ENCODE data around the gene ZC3HAV1.
"Not testable (repeated sequence)": the region's sequence is repeated elsewhere in the genome, so short reads cannot be mapped to it uniquely, and the experiment has no call there.

The ZC3HAV1 gene

DNA sequence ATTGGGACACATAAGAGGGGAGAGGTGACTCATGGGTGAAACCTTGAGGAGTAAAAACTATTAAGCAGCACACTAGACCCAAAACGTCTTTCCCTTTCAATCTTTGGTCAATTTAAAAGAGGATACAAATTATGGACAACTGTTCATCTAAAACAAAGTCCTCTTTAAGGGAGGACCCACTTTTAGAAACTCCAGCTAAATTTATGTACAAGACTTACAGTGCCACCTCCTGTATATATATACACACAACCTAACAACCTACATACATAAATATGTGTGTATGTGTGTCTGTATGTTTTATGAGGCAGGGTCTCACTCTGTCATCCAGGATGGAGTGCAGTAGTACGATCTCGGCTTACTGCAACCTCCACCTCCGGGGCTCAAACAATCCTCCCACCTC lies 18.1 kb upstream of the ZC3HAV1 start:
- H3K79me1 ChIP-seq (ENCODE audit: low read length) = no peaks in the 10 kb centered on the region
- H3K4me1 ChIP-seq (ENCODE audit: control insufficient read depth in 1 of 2, insufficient read depth in 2 of 2, low read length in 2 of 2) = no peaks in the 10 kb centered on the region
- no peak overlapping the region for H3K9ac ChIP-seq (ENCODE audit: low read length)
- H4K8ac ChIP-seq (ENCODE audit: low read depth, low read length) = no peak overlapping the region
- no peak overlapping the region for H3K18ac ChIP-seq (ENCODE audit: low read length)
- no peak overlapping the region for H3K4ac ChIP-seq (ENCODE audit: low read depth, low read length)
- no peak overlapping the region for H3K27ac ChIP-seq (ENCODE audit: low read depth, low read length)
- H3K27me3 ChIP-seq (ENCODE audit: insufficient read depth, low read length) = no peaks in the 10 kb centered on the region
- H3K14ac ChIP-seq (ENCODE audit: low read length) = no peak overlapping the region
- H2BK12ac ChIP-seq (ENCODE audit: low read length) = no peak overlapping the region
- no peak overlapping the region for H3K4me2 ChIP-seq (ENCODE audit: low read length)
- no peak overlapping the region for H2BK5ac ChIP-seq (ENCODE audit: low read depth, low read length, poor library complexity)
- no peaks in the 10 kb centered on the region for H3K9me3 ChIP-seq (ENCODE audit: insufficient read depth, low read depth, low read length)
- no peak overlapping the region for H3K4me3 ChIP-seq (ENCODE audit: low read depth, low read length)
- H3K36me3 ChIP-seq (ENCODE audit: control insufficient read depth in 1 of 2, insufficient read depth in 2 of 2, low read length in 2 of 2) = no peaks in the 10 kb centered on the region
- H2BK120ac ChIP-seq (ENCODE audit: insufficient read depth, low read length, poor library complexity) = no peak overlapping the region
- no peak for DNase-seq
- H3K79me2 ChIP-seq (ENCODE audit: control insufficient read depth, insufficient read depth, low read length, poor library complexity) = no peaks in the 10 kb centered on the region
- no peak overlapping the region for H2AFZ ChIP-seq (ENCODE audit: insufficient read depth, low read length, poor library complexity)
- no peak overlapping the region for H4K12ac ChIP-seq (ENCODE audit: low read depth, low read length)
- WGBS (ENCODE audit: extremely low coverage, insufficient coverage, insufficient read length) = no CpG with 5 or more reads among the region's 4 CpGs
- no peak overlapping the region for H2AK5ac ChIP-seq (ENCODE audit: low read length)
- H3K23ac ChIP-seq (ENCODE audit: low read length) = no peak overlapping the region
- no peak overlapping the region for H4K91ac ChIP-seq (ENCODE audit: low read depth, low read length)

DNA sequence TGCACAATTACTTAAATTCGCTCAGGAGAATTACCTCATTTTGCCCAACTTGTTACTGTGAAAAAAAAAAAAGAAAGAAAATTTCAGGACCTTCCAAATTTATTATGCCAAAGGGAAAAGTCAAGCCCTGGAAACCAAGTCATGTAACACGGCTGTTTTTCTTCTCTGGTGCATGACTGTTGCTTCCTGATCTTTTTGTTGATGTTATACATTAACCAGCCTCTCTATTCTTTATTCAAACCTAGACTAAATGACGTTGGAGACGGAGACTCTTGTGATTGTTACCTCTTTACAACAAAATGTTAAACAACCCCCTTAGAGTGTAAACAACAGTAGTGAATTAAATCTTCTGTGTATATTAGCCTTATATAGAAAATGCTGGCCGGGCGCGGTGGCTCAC lies 16.1 kb upstream of the ZC3HAV1 start:
- no peaks in the 10 kb centered on the region for H3K79me1 ChIP-seq (ENCODE audit: low read length)

DNA sequence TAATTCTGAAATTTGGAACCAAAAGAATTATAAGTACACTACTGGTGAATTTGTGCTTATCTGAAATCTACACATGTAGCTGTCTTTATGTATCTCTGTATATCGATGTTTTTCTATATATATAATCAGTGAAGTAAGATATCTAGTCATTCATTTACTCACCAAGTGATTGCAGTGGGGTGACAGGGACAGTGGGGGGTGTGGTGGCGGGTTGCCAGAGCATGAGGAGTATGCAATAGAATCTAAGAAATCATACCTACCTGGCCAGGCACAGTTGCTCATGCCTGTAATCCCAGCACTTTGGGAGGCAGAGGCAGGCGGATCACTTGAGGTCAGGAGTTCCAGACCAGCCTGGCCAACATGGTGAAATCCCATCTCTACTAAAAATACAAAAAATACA lies 15.5 kb upstream of the ZC3HAV1 start:
- not testable (repeated sequence) for H3K4me3 ChIP-seq (ENCODE audit: low read depth, low read length); DNase-seq; H4K8ac ChIP-seq (ENCODE audit: low read depth, low read length); H3K36me3 ChIP-seq (ENCODE audit: control insufficient read depth in 1 of 2, insufficient read depth in 2 of 2, low read length in 2 of 2); H3K79me1 ChIP-seq (ENCODE audit: low read length); H4K12ac ChIP-seq (ENCODE audit: low read depth, low read length); H2BK12ac ChIP-seq (ENCODE audit: low read length); H2AFZ ChIP-seq (ENCODE audit: insufficient read depth, low read length, poor library complexity); H3K9ac ChIP-seq (ENCODE audit: low read length); H3K9me3 ChIP-seq (ENCODE audit: insufficient read depth, low read depth, low read length); H3K23ac ChIP-seq (ENCODE audit: low read length); H3K18ac ChIP-seq (ENCODE audit: low read length); H2AK5ac ChIP-seq (ENCODE audit: low read length); H2BK120ac ChIP-seq (ENCODE audit: insufficient read depth, low read length, poor library complexity); H3K4ac ChIP-seq (ENCODE audit: low read depth, low read length); H3K4me1 ChIP-seq (ENCODE audit: control insufficient read depth in 1 of 2, insufficient read depth in 2 of 2, low read length in 2 of 2); H3K27ac ChIP-seq (ENCODE audit: low read depth, low read length); H3K14ac ChIP-seq (ENCODE audit: low read length); H3K4me2 ChIP-seq (ENCODE audit: low read length); H2BK5ac ChIP-seq (ENCODE audit: low read depth, low read length, poor library complexity); H3K27me3 ChIP-seq (ENCODE audit: insufficient read depth, low read length); H4K91ac ChIP-seq (ENCODE audit: low read depth, low read length); H3K79me2 ChIP-seq (ENCODE audit: control insufficient read depth, insufficient read depth, low read length, poor library complexity)
- WGBS (ENCODE audit: extremely low coverage, insufficient coverage, insufficient read length) = no CpG with 5 or more reads among the region's 3 CpGs

More for the DNA sequence above, 16.1 kb upstream of the ZC3HAV1 start:
- Histone ChIP-seq H2BK120ac (ENCODE audit: insufficient read depth, low read length, poor library complexity) (no peak overlapping the region), H3K4ac (ENCODE audit: low read depth, low read length) (no peak overlapping the region), H3K36me3 (ENCODE audit: control insufficient read depth in 1 of 2, insufficient read depth in 2 of 2, low read length in 2 of 2) (no peaks in the 10 kb centered on the region), H4K8ac (ENCODE audit: low read depth, low read length) (no peak overlapping the region), H3K27me3 (ENCODE audit: insufficient read depth, low read length) (no peaks in the 10 kb centered on the region), H3K14ac (ENCODE audit: low read length) (no peak overlapping the region), H3K18ac (ENCODE audit: low read length) (no peak overlapping the region), H2AFZ (ENCODE audit: insufficient read depth, low read length, poor library complexity) (no peak overlapping the region), H2BK12ac (ENCODE audit: low read length) (no peak overlapping the region), H3K79me2 (ENCODE audit: control insufficient read depth, insufficient read depth, low read length, poor library complexity) (no peaks in the 10 kb centered on the region), H3K4me3 (ENCODE audit: low read depth, low read length) (no peak overlapping the region), H3K4me1 (ENCODE audit: control insufficient read depth in 1 of 2, insufficient read depth in 2 of 2, low read length in 2 of 2) (no peaks in the 10 kb centered on the region), H4K91ac (ENCODE audit: low read depth, low read length) (no peak overlapping the region), H3K4me2 (ENCODE audit: low read length) (no peak overlapping the region), H3K23ac (ENCODE audit: low read length) (no peak overlapping the region), H4K12ac (ENCODE audit: low read depth, low read length) (no peak overlapping the region), H3K9me3 (ENCODE audit: insufficient read depth, low read depth, low read length) (no peaks in the 10 kb centered on the region), H3K27ac (ENCODE audit: low read depth, low read length) (no peak overlapping the region), H3K9ac (ENCODE audit: low read length) (no peak overlapping the region), H2AK5ac (ENCODE audit: low read length) (no peak overlapping the region), H2BK5ac (ENCODE audit: low read depth, low read length, poor library complexity) (no peak overlapping the region)
- no CpG with 5 or more reads among the region's 7 CpGs for WGBS (ENCODE audit: extremely low coverage, insufficient coverage, insufficient read length)
- no peak for DNase-seq

DNA sequence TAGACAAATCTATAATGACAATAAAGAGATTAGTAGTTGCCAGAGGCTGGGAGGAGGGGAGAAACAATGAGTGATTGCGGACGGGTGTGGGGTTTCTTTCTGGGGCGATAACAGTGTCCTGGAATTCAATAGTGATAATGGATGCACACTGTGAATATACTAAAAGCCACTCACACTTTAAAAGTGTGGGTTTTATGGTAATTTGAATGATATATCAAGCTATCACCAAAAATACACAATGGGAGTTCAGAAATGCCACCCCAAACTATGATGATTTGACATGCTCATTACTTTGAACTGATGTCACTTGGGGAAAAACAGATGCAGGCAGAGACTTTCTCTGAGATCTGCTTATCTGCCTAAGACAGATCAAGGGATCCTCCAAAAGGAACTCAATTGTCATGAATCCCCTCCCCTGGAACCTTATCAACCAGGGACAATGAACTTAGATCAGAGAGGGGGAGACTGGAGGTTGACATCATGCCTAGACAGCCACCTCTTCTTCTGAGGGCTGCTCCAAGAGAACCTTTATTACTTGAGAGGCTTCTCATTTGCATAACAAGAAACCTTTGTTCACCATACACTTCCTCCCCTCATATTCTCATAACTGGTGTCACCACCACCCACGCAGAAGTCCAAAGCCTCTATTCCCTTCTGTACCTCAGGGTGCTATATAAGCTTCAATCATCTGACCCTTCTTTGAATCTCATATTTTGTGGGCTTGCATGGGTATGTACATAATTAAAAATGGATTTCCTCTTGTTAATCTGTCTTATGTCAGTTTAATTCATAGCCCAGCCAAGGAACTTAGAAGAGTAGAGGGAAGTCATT lies 14.8 kb upstream of the ZC3HAV1 start:
- Histone ChIP-seq H2AFZ (ENCODE audit: insufficient read depth, low read length, poor library complexity) (no peak overlapping the region), H2BK5ac (ENCODE audit: low read depth, low read length, poor library complexity) (no peak overlapping the region), H3K79me2 (ENCODE audit: control insufficient read depth, insufficient read depth, low read length, poor library complexity) (no peaks in the 10 kb centered on the region), H3K9ac (ENCODE audit: low read length) (no peak overlapping the region), H3K4me2 (ENCODE audit: low read length) (no peak overlapping the region), H2BK120ac (ENCODE audit: insufficient read depth, low read length, poor library complexity) (no peak overlapping the region), H4K12ac (ENCODE audit: low read depth, low read length) (no peak overlapping the region), H2AK5ac (ENCODE audit: low read length) (no peak overlapping the region), H3K36me3 (ENCODE audit: control insufficient read depth in 1 of 2, insufficient read depth in 2 of 2, low read length in 2 of 2) (no peaks in the 10 kb centered on the region), H3K27me3 (ENCODE audit: insufficient read depth, low read length) (no peaks in the 10 kb centered on the region), H2BK12ac (ENCODE audit: low read length) (no peak overlapping the region), H3K4ac (ENCODE audit: low read depth, low read length) (no peak overlapping the region), H3K79me1 (ENCODE audit: low read length) (no peaks in the 10 kb centered on the region), H3K9me3 (ENCODE audit: insufficient read depth, low read depth, low read length) (no peaks in the 10 kb centered on the region), H3K18ac (ENCODE audit: low read length) (no peak overlapping the region), H3K4me1 (ENCODE audit: control insufficient read depth in 1 of 2, insufficient read depth in 2 of 2, low read length in 2 of 2) (no peaks in the 10 kb centered on the region), H3K4me3 (ENCODE audit: low read depth, low read length) (no peak overlapping the region), H4K91ac (ENCODE audit: low read depth, low read length) (no peak overlapping the region), H4K8ac (ENCODE audit: low read depth, low read length) (no peak overlapping the region), H3K23ac (ENCODE audit: low read length) (no peak overlapping the region), H3K27ac (ENCODE audit: low read depth, low read length) (no peak overlapping the region), H3K14ac (ENCODE audit: low read length) (no peak overlapping the region)
- DNase-seq = no peak
- WGBS (ENCODE audit: extremely low coverage, insufficient coverage, insufficient read length) = no CpG with 5 or more reads among the region's 4 CpGs

Measured in trophoblast cell (in vitro differentiated cells and primary cell).